BLaER1 treated with 17β-estradiol and CSF1 and Interleukin-3, amounts not matched to agents 10 nM and 100 nM (cell line): ENCODE results near the gene MRPL55.

Source experiments
- H3K27ac ChIP-seq, 11 experiments: shearing (Covaris generic); formaldehyde crosslinking; 2 replicates each; pipeline ENCODE4 v1.8.1; 2022
- H3K27me3 ChIP-seq, 11 experiments: shearing (Covaris generic); formaldehyde crosslinking; 2 replicates each; pipeline ENCODE4 v1.8.1; 2022
- H3K36me3 ChIP-seq, 11 experiments: shearing (Covaris generic); formaldehyde crosslinking; 2 replicates each; pipeline ENCODE4 v1.8.1; 2022
- H3K4me1 ChIP-seq, 10 experiments: shearing (Covaris generic); formaldehyde crosslinking; 2 replicates each; pipeline ENCODE4 v1.8.1; 2022
- H3K4me2 ChIP-seq, 11 experiments: shearing (Covaris generic); formaldehyde crosslinking; 2 replicates each; pipeline ENCODE4 v1.8.1; 2022
- H3K4me3 ChIP-seq, 10 experiments: shearing (Covaris generic); formaldehyde crosslinking; 2 replicates each; pipeline ENCODE4 v1.8.1; 2022
- H3K9ac ChIP-seq, 11 experiments: shearing (Covaris generic); formaldehyde crosslinking; 2 replicates each; pipeline ENCODE4 v1.8.1; 2022
- H3K9me3 ChIP-seq, 11 experiments: shearing (Covaris generic); formaldehyde crosslinking; replicated peaks in 1 of 11; 2 replicates each; pipeline ENCODE4 v1.8.1; 2022
- H4K20me1 ChIP-seq, 11 experiments: shearing (Covaris generic); formaldehyde crosslinking; 2 replicates each; pipeline ENCODE4 v1.8.1; 2022
- Cebpa-rat ChIP-seq, 11 experiments: shearing (Covaris generic); IDR thresholded peaks; 2 replicates each; pipeline ENCODE4 v1.8.1; 2022

The MRPL55 gene

GRCh38 chr1:228149406-228150119 is 40.5 kb upstream of the MRPL55 start, which contains the start of gene GJC2:
GJC2 (plus strand) TSS chr1:228149930; CDS start chr1:228157759, 7,829 bp downstream.
- Histone ChIP-seq H3K9me3 (no peaks in the 10 kb centered on the region), H3K27me3 (no peaks in the 10 kb centered on the region), H3K9ac (peak within 1 kb of the TSS; percentile 32 to 70 (median 58); a peak in 21 of 22 replicates), H3K27ac (peak within 1 kb of the TSS in 10 of 11 experiments; percentile 21 to 72 (median 54); a peak in 17 of 22 replicates), H3K4me3 (peak within 1 kb of the TSS in 2 of 10 experiments; percentile 34 to 38; a peak in 2 of 20 replicates), H3K36me3 (peaks cover 29 to 63% (median 53%) of the 10 kb centered on the region in 11 experiments), H3K4me2 (peak within 1 kb of the TSS; percentile 52 to 91 (median 75)), H3K4me1 (peaks cover 54 to 86% (median 74%) of the 10 kb centered on the region in 10 experiments), H4K20me1 (peaks cover 52 to 97% (median 85%) of the 10 kb centered on the region in 11 experiments)
- TF ChIP-seq Cebpa-rat (IDR thresholded peaks at IDR 0.05), result no peak

GRCh38 chr1:228148935-228149405 is 39.9 kb upstream of the MRPL55 start:
- peak overlapping the region; percentile 52 to 91 (median 75) for H3K4me2 ChIP-seq
- peak overlapping the region; percentile 32 to 70 (median 58); a peak in 20 of 22 replicates for H3K9ac ChIP-seq
- H3K4me1 ChIP-seq, result peaks cover 60 to 89% (median 76%) of the 10 kb centered on the region in 10 experiments

DNA sequence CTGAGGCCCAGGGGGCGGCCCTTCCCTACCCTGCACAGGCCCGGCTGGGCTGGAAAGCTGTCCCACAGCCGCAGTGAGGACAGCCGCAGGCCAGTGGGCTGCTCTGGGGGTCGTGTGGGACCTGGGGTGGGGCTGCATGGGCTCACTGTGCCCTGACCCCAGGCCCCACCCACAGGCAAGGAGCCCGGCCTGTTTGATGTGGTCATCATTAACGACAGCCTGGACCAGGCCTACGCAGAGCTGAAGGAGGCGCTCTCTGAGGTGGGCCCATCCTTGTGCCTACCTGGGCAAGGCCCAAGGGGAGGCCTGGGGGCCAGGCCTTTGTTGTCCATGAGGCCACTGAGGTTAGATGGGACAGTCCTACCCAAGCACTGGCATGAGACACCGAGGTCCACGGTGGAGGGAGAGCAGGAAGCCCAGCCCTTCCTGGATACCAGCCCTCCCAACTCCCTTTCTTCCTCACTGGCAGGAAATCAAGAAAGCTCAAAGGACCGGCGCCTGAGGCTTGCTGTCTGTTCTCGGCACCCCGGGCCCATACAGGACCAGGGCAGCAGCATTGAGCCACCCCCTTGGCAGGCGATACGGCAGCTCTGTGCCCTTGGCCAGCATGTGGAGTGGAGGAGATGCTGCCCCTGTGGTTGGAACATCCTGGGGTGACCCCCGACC is 39.2 kb upstream of the MRPL55 start:
- peaks cover 67 to 95% (median 82%) of the 10 kb centered on the region in 10 experiments for H3K4me1 ChIP-seq
- peaks cover 29 to 66% (median 53%) of the 10 kb centered on the region in 11 experiments for H3K36me3 ChIP-seq
- no peaks in the 10 kb centered on the region for H3K9me3 ChIP-seq
- no peak for TF ChIP-seq Cebpa-rat (IDR thresholded peaks at IDR 0.05)
- H3K4me3 ChIP-seq, result peak overlapping the region in 2 of 10 experiments; percentile 16 to 34; a peak in 4 of 20 replicates
- H3K4me2 ChIP-seq, result peak overlapping the region; percentile 52 to 91 (median 75)
- H3K27ac ChIP-seq, result peak overlapping the region in 10 of 11 experiments; percentile 17 to 72 (median 54); a peak in 19 of 22 replicates
- H4K20me1 ChIP-seq, result peaks cover 65 to 100% (median 93%) of the 10 kb centered on the region in 11 experiments
- peak overlapping the region; percentile 32 to 70 (median 58); a peak in 21 of 22 replicates for H3K9ac ChIP-seq
- no peaks in the 10 kb centered on the region for H3K27me3 ChIP-seq

More at GRCh38 chr1:228148935-228149405, 39.9 kb upstream of the MRPL55 start:
- Histone ChIP-seq H3K36me3 (peaks cover 29 to 66% (median 53%) of the 10 kb centered on the region in 11 experiments), H3K27me3 (no peaks in the 10 kb centered on the region), H3K9me3 (no peaks in the 10 kb centered on the region), H3K27ac (peak overlapping the region in 10 of 11 experiments; percentile 17 to 72 (median 54); a peak in 16 of 22 replicates), H3K4me3 (peak overlapping the region in 2 of 10 experiments; percentile 16 to 31; a peak in 1 of 20 replicates), H4K20me1 (peaks cover 58 to 97% (median 87%) of the 10 kb centered on the region in 11 experiments)
- no peak for TF ChIP-seq Cebpa-rat (IDR thresholded peaks at IDR 0.05)

DNA sequence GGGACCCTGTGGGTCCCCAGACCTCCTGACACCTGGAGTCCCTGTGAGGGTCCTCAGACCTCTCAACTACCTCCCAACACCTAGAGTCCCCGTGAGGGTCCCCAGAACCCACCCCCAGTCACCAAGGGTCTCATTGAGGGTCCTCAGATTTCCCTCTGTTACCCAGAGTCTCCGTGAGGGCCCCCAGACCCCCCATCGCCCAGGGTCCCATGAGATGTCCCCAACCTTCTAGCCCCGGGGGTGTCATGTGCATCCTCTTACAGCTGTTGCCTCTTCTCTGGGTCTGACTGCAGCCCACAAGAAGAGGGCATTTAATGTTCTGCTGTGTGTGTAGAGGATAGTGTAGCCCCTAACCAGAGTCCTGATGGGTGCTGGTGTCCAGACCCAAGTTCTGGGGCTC is 38.7 kb upstream of the MRPL55 start:
- H3K27ac ChIP-seq, result peak overlapping the region in 10 of 11 experiments; percentile 17 to 72 (median 54); a peak in 17 of 22 replicates
- peaks cover 70 to 100% (median 97%) of the 10 kb centered on the region in 11 experiments for H4K20me1 ChIP-seq
- H3K36me3 ChIP-seq, result peaks cover 29 to 69% (median 53%) of the 10 kb centered on the region in 11 experiments
- H3K27me3 ChIP-seq, result no peaks in the 10 kb centered on the region
- no peak for TF ChIP-seq Cebpa-rat (IDR thresholded peaks at IDR 0.05)
- peaks cover 72 to 98% (median 83%) of the 10 kb centered on the region in 10 experiments for H3K4me1 ChIP-seq
- H3K4me3 ChIP-seq, result peak overlapping the region in 2 of 10 experiments; percentile 16 to 34; a peak in 2 of 20 replicates
- peak overlapping the region; percentile 32 to 70 (median 58); a peak in 20 of 22 replicates for H3K9ac ChIP-seq
- H3K4me2 ChIP-seq, result peak overlapping the region; percentile 52 to 91 (median 75)
- H3K9me3 ChIP-seq, result no peaks in the 10 kb centered on the region

- H3K4me3 ChIP-seq, result no peak overlapping the region
- peaks cover 76 to 100% (median 97%) of the 10 kb centered on the region in 11 experiments for H4K20me1 ChIP-seq
- peaks cover 29 to 74% (median 53%) of the 10 kb centered on the region in 11 experiments for H3K36me3 ChIP-seq
- H3K4me2 ChIP-seq, result peak overlapping the region; percentile 52 to 91 (median 75); a peak in 19 of 22 replicates
- peaks cover 77 to 98% (median 84%) of the 10 kb centered on the region in 10 experiments for H3K4me1 ChIP-seq
- peak overlapping the region in 2 of 11 experiments; percentile 61 to 72; a peak in 3 of 22 replicates for H3K27ac ChIP-seq
- peak overlapping the region in 10 of 11 experiments; percentile 16 to 70 (median 60); a peak in 15 of 22 replicates for H3K9ac ChIP-seq
- no peaks in the 10 kb centered on the region for H3K27me3 ChIP-seq
- H3K9me3 ChIP-seq, result no peaks in the 10 kb centered on the region
- no peak for TF ChIP-seq Cebpa-rat (IDR thresholded peaks at IDR 0.05)
Observed at GRCh38 chr1:228147151-228147693, 38.1 kb upstream of the MRPL55 start.

GRCh38 chr1:228146417-228147150 is 37.5 kb upstream of the MRPL55 start:
- Histone ChIP-seq H3K9ac (peak overlapping the region in 5 of 11 experiments; percentile 7 to 70 (median 63); a peak in 7 of 22 replicates), H4K20me1 (peaks cover 82 to 100% (median 97%) of the 10 kb centered on the region in 11 experiments)
- no peak for TF ChIP-seq Cebpa-rat (IDR thresholded peaks at IDR 0.05)

DNA sequence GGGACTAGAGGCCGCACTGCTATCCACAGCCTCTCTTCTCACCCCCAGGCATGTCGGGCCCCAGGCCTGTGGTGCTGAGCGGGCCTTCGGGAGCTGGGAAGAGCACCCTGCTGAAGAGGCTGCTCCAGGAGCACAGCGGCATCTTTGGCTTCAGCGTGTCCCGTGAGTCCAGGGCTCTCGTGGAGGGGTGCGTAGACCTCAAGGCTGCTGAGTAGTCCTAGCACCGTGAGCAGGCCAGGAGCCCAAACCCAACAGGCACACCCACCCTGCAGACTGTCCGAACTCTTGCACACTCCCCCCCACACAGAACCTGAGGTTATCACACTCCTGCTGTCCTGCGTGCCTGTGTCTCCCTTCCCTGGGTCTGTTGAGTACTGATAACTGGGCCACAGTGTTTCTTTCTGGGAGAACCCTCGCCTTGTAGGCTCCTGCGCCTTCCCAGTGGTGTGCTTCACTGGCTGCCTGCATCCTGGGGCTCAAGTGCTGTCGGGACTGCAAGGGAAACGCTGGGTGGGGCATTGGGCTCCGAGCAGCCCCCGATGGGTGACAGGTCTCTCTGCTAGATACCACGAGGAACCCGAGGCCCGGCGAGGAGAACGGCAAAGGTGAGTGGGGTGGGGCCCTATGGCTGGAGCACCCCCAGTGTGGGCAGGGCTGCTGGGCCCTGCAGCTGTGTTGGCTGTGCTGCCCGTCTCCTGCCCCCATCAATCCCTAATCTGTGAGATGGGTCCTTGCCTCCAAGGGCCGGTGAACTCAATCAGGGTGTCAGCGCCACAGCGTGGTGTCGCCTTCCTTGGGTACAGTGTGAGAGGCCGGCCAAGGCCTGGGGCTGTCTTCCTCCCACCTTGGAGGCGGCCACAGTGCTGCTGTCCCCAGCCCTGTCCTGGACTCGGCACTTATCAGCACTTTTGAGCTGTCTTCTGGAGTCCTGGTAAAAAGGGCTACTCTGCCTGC is 36.6 kb upstream of the MRPL55 start:
- H3K27ac ChIP-seq, result no peak overlapping the region; a peak in 2 of 22 replicates
- H4K20me1 ChIP-seq, result peaks cover 87 to 100% (median 98%) of the 10 kb centered on the region in 11 experiments

More at GRCh38 chr1:228146417-228147150, 37.5 kb upstream of the MRPL55 start:
- peaks cover 77 to 98% (median 88%) of the 10 kb centered on the region in 10 experiments for H3K4me1 ChIP-seq
- H3K4me3 ChIP-seq, result no peak overlapping the region
- H3K36me3 ChIP-seq, result peaks cover 29 to 78% (median 53%) of the 10 kb centered on the region in 11 experiments
- no peak overlapping the region; a peak in 1 of 22 replicates for H3K27ac ChIP-seq
- H3K4me2 ChIP-seq, result peak overlapping the region in 5 of 11 experiments; percentile 61 to 91 (median 87); a peak in 5 of 22 replicates
- H3K9me3 ChIP-seq, result no peaks in the 10 kb centered on the region
- no peaks in the 10 kb centered on the region for H3K27me3 ChIP-seq

More for the DNA sequence above, 36.6 kb upstream of the MRPL55 start:
- peak overlapping the region in 6 of 11 experiments; percentile 55 to 92 (median 62); a peak in 6 of 22 replicates for H3K9ac ChIP-seq
- no peak overlapping the region for H3K4me3 ChIP-seq
- no peaks in the 10 kb centered on the region for H3K9me3 ChIP-seq
- TF ChIP-seq Cebpa-rat (IDR thresholded peaks at IDR 0.05), result no peak
- peaks cover 79 to 98% (median 88%) of the 10 kb centered on the region in 10 experiments for H3K4me1 ChIP-seq
- no peaks in the 10 kb centered on the region for H3K27me3 ChIP-seq
- peaks cover 29 to 76% (median 53%) of the 10 kb centered on the region in 11 experiments for H3K36me3 ChIP-seq
- H3K4me2 ChIP-seq, result peak overlapping the region in 6 of 11 experiments; percentile 96 to 100 (median 99); a peak in 8 of 22 replicates
